Keratinocyte (primary cell): Measurements from ENCODE around the gene TPSAB1. TPM values are rescaled to one million over a fixed set of nuclear protein-coding genes. Genes with fewer than 3 reads are reported as not detected.

Source experiments
- DNase-seq: peaks from one replicate; pipeline ENCODE4 v3.0.0-alpha.2; 2011; ENCODE audit warnings: low read depth, missing footprints, low spot score
- FAIRE-seq: peaks from 2 replicates; lab custom pipeline; 2011; peaks lifted over from hg19 to GRCh38; lab: Jason Lieb, UNC
- H2AFZ ChIP-seq: 2 replicates; pipeline ENCODE4 v1.6.0; 2012; ENCODE audit warnings: low read length, control low read depth, inconsistent platforms; ENCODE audit not compliant: control insufficient read depth
- H3K27ac ChIP-seq: 2 replicates; pipeline ENCODE4 v1.5.1; 2011; ENCODE audit warnings: low read length; ENCODE audit not compliant: control insufficient read depth, insufficient read depth
- H3K27me3 ChIP-seq: 3 replicates; pipeline ENCODE4 v1.6.0; 2011; ENCODE audit warnings: low read length; ENCODE audit not compliant: control insufficient read depth, insufficient read depth; ENCODE audit errors: extremely low read depth
- H3K36me3 ChIP-seq, 2 experiments: 2 replicates in 1 of 2; 3 replicates in 1 of 2; pipeline ENCODE4 v1.5.1; 2011; ENCODE audit warnings: low read length in 2 of 2, mild to moderate bottlenecking in 1 of 2; ENCODE audit not compliant: control insufficient read depth in 2 of 2, insufficient read depth in 2 of 2; ENCODE audit errors: extremely low read depth in 1 of 2
- H3K4me1 ChIP-seq: 3 replicates; pipeline ENCODE4 v1.5.1; 2011; ENCODE audit warnings: low read length; ENCODE audit not compliant: control insufficient read depth, insufficient read depth; ENCODE audit errors: extremely low read depth
- H3K4me2 ChIP-seq: 3 replicates; pipeline ENCODE4 v1.6.0; 2011; ENCODE audit warnings: low read depth, low read length; ENCODE audit not compliant: control insufficient read depth, insufficient read depth; ENCODE audit errors: extremely low read depth
- H3K4me3 ChIP-seq, 3 experiments: fragments of 200-600 bp in 1 of 3; sonication (generic) in 1 of 3; 2 replicates in 2 of 3; 3 replicates in 1 of 3; pipeline ENCODE4 v1.5.1; 2011 to 2016; ENCODE audit warnings: low read length in 3 of 3, mild to moderate bottlenecking in 3 of 3, control low read depth in 2 of 3, inconsistent platforms in 1 of 3, low read depth in 1 of 3, mixed read lengths in 1 of 3, mixed run types in 1 of 3, moderate library complexity in 1 of 3; ENCODE audit not compliant: control insufficient read depth in 2 of 3, insufficient read depth in 2 of 3; ENCODE audit errors: extremely low read depth in 1 of 3
- H3K79me2 ChIP-seq: 2 replicates; pipeline ENCODE4 v1.6.0; 2012; ENCODE audit warnings: low read length; ENCODE audit not compliant: control insufficient read depth, insufficient read depth
- H3K9ac ChIP-seq: 3 replicates; pipeline ENCODE4 v1.6.0; 2011; ENCODE audit warnings: low read length; ENCODE audit not compliant: control insufficient read depth, insufficient read depth; ENCODE audit errors: extremely low read depth
- H3K9me1 ChIP-seq: 3 replicates; pipeline ENCODE4 v1.6.0; 2011; ENCODE audit warnings: low read length; ENCODE audit not compliant: control insufficient read depth, insufficient read depth; ENCODE audit errors: extremely low read depth
- H3K9me3 ChIP-seq: 2 replicates; pipeline ENCODE4 v1.5.1; 2012; ENCODE audit warnings: low read depth, low read length; ENCODE audit not compliant: control insufficient read depth
- H4K20me1 ChIP-seq: 3 replicates; pipeline ENCODE4 v1.6.0; 2011; ENCODE audit warnings: low read length; ENCODE audit not compliant: control insufficient read depth, insufficient read depth; ENCODE audit errors: extremely low read depth
- EZH2 ChIP-seq: IDR thresholded peaks from one replicate; pipeline ENCODE4 v1.6.1; 2012; ENCODE audit warnings: inconsistent platforms, mild to moderate bottlenecking, low read length, moderate library complexity
- dilution Hi-C: fragments of 300-500 bp; cut with MboI; formaldehyde crosslinking; loops from one replicate; pipeline ENCODE4 v1.7.0; 2020; ENCODE audit warnings: low sequenced_read_pairs; ENCODE audit not compliant: extremely low pct_ligation_motif_present
- polyA plus RNA-seq, 5 experiments: library from polyadenylated mRNA; depleted of rRNA in 3 of 5; stranded (reverse) in 3 of 5; stranded (forward) in 1 of 5; unstranded in 1 of 5; fragments of >200 nt; gene quantifications; 1 replicate in 1 of 5; 2 replicates in 3 of 5; 3 replicates in 1 of 5; pipeline versions ENCODE4 v1.2.1 to v1.2.3, GENCODE V29; 2011 to 2012; ENCODE audit warnings: missing spikeins in 2 of 5, low read depth in 1 of 5, low replicate concordance in 1 of 5
- TF ChIP-seq, protein P1 (sequence below), 3 experiments: IDR thresholded peaks in 1 of 3; conservative IDR thresholded peaks in 1 of 3; optimal IDR thresholded peaks in 1 of 3; 2 replicates in 2 of 3; 3 replicates in 1 of 3; pipeline versions ENCODE3 to v1.5.1; 2011; ENCODE audit warnings: low read length in 3 of 3, mild to moderate bottlenecking in 3 of 3, moderate library complexity in 2 of 3, control low read depth in 1 of 3, inconsistent platforms in 1 of 3; ENCODE audit not compliant: insufficient read depth in 2 of 3; ENCODE audit errors: extremely low read depth in 1 of 3

Gene TPSAB1
- polyA plus RNA-seq, 1 donor (not counting 4 experiments of a cell fraction or from before 2014, with no cell fraction given): not detected

GRCh38 chr16:1222553-1223354 is 17.8 kb upstream of the TPSAB1 start:
- Histone ChIP-seq H3K27ac (no peak overlapping the region), H2AFZ (no peak overlapping the region), H3K36me3 (no peaks in the 10 kb centered on the region), H4K20me1 (no peaks in the 10 kb centered on the region), H3K4me3 (no peak overlapping the region), H3K4me1 (no peaks in the 10 kb centered on the region), H3K9me3 (no peaks in the 10 kb centered on the region), H3K4me2 (no peak overlapping the region), H3K27me3 (peaks cover 4% of the 10 kb centered on the region), H3K9me1 (no peaks in the 10 kb centered on the region), H3K9ac (no peak overlapping the region), H3K79me2 (no peaks in the 10 kb centered on the region)
- no peak for TF ChIP-seq EZH2
- TF ChIP-seq, protein P1, sequence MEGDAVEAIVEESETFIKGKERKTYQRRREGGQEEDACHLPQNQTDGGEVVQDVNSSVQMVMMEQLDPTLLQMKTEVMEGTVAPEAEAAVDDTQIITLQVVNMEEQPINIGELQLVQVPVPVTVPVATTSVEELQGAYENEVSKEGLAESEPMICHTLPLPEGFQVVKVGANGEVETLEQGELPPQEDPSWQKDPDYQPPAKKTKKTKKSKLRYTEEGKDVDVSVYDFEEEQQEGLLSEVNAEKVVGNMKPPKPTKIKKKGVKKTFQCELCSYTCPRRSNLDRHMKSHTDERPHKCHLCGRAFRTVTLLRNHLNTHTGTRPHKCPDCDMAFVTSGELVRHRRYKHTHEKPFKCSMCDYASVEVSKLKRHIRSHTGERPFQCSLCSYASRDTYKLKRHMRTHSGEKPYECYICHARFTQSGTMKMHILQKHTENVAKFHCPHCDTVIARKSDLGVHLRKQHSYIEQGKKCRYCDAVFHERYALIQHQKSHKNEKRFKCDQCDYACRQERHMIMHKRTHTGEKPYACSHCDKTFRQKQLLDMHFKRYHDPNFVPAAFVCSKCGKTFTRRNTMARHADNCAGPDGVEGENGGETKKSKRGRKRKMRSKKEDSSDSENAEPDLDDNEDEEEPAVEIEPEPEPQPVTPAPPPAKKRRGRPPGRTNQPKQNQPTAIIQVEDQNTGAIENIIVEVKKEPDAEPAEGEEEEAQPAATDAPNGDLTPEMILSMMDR (optimal IDR thresholded peaks at IDR 0.05 in 1 of 3, IDR thresholded peaks at IDR 0.05 in 1 of 3, conservative IDR thresholded peaks at IDR 0.05 in 1 of 3; ENCODE audit: extremely low read depth in 1 of 3, insufficient read depth in 2 of 3, low read length in 3 of 3): no peak
- no peak for DNase-seq
- FAIRE-seq: no peak
- dilution Hi-C loops: no loop called here

- dilution Hi-C loops: no loop called here
- DNase-seq (no peak), FAIRE-seq (no peak)
- H4K20me1 ChIP-seq: no peaks in the 10 kb centered on the region
- H2AFZ ChIP-seq: no peak overlapping the region
- H3K9me1 ChIP-seq: no peaks in the 10 kb centered on the region
- no peak overlapping the region for H3K27ac ChIP-seq
- H3K4me3 ChIP-seq: no peak overlapping the region
- H3K79me2 ChIP-seq: no peaks in the 10 kb centered on the region
- no peaks in the 10 kb centered on the region for H3K4me1 ChIP-seq
- H3K36me3 ChIP-seq: no peaks in the 10 kb centered on the region
- H3K4me2 ChIP-seq: no peak overlapping the region
- TF ChIP-seq, protein P1 (optimal IDR thresholded peaks at IDR 0.05 in 1 of 3, IDR thresholded peaks at IDR 0.05 in 1 of 3, conservative IDR thresholded peaks at IDR 0.05 in 1 of 3; ENCODE audit: extremely low read depth in 1 of 3, insufficient read depth in 2 of 3, low read length in 3 of 3): no peak
- no peak for TF ChIP-seq EZH2
- H3K9me3 ChIP-seq: no peaks in the 10 kb centered on the region
- no peaks in the 10 kb centered on the region for H3K27me3 ChIP-seq
- no peak overlapping the region for H3K9ac ChIP-seq
Measured at GRCh38 chr16:1223355-1224214, 16.9 kb upstream of the TPSAB1 start.
